CD4-positive, alpha-beta T cell treated with Interleukin-6 for 4 hours (primary cell): Measurements from ENCODE around the gene PPP2R5A.
"Not testable (repeated sequence)": the region's sequence is repeated elsewhere in the genome, so short reads cannot be mapped to it uniquely, and the experiment has no call there.

ENCODE experiments used
- DNase-seq: peaks from one replicate; pipeline ENCODE4 v3.0.0-alpha.2; 2020; ENCODE audit warnings: mixed read lengths

The PPP2R5A gene

DNA sequence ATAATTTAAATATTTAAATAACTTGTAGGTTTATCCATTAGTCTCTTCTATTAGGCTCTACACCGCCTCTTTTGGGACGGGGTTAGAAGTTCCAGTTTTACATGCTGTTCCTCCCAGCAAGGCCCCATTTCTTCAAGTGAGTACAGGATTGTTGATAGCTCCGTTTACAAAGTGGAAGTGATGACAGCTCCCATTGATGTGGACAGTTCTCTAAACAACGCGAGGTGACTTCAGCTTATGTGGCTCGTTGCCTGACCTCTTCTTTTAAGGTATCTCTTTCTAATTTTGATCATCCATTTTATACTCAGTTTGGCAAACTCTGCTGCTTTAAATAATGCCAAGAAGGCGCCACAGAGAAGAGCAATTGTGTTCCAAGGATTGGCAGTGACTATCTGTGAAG is 79.8 kb downstream of the PPP2R5A start:
- DNase-seq: no peak

DNA sequence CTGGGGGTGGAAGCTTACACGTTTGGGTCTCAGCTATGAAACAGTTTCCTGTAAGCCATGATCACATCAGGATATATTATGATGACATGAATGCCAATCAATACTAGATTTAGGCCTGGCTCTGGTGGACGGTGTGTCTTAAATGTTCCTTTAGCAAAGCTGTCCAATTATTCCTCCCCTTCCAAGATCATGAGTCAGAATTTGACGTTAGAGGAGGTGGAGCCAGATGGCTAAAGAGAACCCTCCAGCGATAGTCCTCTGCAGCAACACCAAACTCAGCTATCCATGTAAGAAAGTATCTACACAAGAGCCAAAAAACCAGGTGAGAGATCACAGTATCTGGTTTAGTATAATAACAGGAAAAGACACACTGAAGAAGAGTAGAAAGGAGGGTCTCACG is 81.7 kb downstream of the PPP2R5A start:
- no peak for DNase-seq

DNA sequence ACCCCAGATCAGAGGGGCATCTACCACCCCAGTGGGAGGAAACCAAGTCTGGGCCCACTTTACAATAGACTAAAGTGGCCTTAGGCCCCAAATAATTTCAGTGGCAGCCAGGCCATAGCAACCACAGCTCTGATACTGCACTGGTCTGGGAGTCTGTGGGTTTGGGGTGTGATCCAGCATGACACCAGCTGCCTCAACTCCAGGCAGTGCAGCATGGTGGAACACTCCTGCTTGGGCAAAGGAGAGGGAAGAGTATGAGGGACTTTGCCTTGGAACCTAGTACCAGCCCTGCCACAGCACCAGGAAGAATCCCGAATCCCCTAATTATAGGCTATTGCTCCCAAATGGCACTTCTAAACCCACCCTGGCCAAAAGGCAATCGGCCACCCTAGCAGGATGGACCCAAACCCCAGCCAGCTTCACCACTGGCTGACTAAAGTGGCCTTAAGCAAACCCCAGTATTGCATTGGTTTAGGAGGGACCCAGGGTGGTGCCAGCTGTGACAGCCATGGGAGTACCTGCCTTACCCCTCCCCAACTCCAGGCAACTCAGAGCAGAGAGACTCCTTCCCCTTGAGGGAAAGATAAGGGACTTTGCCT is 82.4 kb downstream of the PPP2R5A start:
- no peak for DNase-seq

DNA sequence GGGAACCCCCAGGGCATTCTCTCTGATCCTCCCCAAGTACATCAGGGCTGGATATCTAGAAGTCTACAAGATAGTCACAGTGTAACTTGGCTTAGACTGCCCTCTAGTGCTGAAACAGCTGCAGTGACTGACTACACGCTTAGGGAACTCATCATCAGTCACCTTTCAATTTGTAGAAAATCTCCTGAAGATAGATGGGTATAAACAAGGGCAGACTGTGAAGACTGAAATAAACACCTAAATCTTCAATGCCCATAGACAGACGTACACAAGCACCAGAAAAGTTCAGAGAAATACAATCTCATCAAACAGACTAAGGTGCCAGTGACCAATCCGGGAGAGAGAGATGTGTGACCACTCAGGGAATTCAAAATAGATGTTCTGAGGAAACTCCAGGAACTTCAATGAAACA is 82.9 kb downstream of the PPP2R5A start:
- peak; percentile 50 for DNase-seq

DNA sequence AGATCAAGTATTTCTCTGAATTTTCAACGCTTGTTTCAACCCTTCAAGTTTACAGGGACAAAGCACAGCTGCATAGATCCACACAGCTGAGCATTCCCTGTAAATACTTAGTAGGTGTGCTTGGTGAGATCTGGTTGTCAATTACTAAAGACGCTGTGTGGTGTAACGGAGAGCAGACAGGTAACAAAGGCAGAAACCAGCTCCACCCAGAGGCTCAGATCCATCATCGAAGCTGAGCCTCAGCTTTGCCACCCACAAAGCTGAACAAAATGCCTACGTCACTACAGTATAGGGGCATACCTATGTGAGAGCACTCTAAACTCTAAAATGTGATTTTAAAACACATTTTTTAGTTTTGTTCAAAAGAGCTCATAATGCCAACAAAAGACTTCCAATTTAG is 90.8 kb downstream of the PPP2R5A start:
- DNase-seq: no peak

DNA sequence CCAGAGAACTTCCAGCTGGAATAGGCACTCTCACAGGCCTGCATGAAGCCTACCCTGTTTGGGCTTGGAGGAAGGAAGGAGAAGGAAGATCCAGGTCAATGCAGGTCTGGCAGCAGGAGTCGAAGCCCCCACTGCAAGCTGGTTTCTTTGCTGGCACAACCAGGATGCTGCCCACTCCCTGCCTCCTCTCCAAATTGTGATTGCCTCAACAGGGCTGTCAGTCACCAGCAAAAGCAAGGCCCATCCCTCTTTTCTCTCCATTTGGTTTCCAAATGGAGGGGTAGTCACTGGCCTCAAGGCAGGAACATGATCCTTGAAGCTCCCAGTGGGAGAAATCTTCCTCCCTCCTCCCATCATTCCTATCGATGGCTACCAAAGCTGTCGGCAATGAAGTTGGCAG is 92.4 kb downstream of the PPP2R5A start:
- DNase-seq: no peak

DNA sequence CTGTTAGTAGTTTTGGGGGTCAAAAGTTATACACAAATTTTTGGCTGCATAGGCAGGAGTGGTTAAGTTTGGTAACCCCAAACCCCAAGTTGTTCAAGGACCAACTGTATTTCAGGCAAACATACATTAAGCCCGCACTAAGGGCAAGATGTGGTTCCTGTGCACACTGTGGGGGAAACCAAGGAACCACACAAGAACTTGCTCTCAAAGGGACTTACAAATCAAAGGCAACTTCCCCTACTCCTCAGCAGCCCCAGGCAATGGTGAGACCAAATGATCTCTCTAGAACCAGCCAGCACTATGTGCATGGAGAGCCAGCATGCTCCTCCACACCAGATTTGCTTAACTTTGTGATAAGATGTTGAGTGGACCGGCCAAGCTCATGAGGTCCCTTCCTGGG is 94.2 kb downstream of the PPP2R5A start:
- DNase-seq: no peak

DNA sequence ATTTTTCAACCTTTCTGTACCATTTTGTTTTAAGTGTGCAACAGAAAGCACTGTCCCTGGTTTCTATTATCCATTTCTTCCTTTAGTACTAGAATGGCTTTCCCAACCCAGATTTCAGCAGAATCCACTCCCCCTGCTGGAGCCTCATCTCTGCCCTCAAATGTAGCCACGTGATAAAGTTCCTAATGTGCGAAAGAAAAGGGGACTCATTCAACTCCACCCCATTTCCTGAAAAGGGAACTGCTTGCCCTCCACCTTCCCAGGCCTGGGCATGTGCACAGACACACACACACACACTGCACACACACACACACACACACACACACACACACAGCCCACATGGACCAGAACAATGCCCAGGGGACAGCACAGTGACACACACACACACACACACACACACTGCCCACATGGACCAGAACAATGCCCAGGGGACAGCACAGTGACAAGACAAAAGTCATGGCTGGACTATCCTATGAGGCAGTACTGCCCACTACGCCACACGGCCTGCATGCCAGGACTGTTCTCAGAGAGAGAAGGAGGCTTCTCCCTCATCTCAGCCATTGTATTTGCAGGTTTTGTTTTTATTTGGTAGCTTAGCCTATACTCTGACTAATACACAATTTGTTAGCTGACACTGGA is 96.3 kb downstream of the PPP2R5A start:
- DNase-seq: no peak

DNA sequence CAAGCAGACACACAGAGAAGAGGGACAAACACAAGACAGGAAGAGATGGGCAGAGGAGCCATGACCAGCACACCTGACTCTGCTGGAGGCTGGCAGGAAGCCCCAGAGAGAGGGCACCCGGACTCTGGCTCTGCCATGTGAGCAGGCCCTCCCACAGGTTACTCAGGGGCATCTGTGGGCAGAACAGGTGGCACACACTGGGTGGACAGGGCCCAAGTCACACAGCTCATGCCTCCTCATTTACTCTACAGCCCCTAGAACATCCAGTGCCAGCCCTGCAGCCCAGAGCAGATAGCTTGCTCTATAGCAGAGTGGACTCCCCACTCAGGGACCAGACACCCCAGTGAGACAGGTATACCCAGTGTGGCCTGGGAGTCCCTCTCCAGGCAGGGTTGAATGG is 100.8 kb downstream of the PPP2R5A start:
- DNase-seq: no peak

DNA sequence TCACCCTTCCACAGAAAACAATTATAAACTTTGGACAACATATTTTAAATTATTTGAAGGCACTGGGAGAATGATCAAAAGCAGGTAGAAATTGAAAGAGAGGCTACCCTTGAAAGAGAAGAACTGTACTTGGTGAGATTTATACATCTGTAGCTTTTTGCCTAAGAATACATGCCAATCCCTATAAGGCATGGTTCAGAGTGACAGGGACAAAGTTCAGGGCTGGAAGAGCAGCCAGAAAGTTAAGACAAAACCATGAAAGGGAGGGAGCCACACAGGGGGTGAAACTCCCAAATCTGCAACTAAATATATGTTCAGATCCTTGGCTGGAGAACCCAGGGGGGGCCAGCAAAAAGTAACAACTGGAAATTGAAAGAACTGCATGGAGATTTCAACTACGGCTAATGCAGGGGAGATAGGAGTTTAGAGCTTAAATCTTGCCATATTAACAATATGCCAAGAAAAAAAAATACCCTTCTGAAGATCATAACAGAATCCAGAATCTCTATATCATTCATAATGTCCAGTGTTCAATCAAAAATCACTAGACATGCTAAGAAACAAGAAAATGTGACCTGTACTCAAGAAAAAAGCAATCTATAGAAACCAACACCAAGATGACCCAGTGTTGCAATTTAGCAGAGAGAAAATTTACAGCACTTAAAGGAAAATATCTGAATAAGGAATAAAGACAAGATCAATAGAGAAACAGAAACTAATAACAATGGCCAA is 103.9 kb downstream of the PPP2R5A start:
- DNase-seq: no peak

DNA sequence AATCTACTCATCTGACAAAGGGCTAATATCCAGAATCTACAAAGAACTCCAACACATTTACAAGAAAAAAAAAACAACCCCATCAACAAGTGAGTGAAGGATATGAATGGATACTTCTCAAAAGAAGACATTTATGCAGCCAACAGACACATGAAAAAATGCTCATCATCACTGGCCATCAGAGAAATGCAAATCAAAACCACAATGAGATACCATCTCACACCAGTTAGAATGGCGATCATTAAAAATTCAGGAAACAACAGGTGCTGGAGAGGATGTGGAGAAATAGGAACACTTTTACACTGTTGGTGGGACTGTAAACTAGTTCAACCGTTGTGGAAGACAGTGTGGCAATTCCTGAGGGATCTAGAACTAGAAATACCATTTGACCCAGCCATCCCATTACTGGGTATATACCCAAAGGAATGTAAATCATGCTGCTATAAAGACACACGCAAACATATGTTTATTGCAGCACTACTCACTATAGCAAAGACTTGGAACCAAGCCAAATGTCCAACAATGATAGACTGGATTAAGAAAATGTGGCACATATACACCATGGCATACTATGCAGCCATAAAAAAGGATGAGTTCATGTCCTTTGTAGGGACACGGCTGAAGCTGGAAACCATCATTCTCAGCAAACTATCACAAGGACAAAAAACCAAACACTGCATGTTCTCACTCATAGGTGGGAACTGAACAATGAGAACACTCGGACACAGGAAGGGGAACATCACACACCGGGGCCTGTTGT is 110.6 kb downstream of the PPP2R5A start:
- DNase-seq: not testable (repeated sequence)

DNA sequence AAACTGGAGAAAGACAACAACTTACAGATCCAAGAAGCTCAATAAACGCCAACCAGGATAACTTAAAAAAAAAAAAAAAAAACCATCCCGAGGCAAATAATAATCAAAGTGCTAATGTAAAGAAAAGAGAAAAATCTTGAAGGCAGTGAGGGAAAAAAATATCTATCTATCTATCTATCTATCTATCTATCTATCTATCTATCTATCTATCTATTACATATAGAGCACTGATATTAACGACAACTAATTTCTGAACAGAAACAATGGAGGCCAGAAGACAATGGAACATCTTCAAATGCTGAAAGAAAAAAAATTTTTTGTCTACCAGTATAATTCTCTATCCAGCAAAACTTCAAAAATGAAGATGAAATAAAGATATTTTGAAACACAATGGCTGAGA is 111.4 kb downstream of the PPP2R5A start:
- DNase-seq: no peak

DNA sequence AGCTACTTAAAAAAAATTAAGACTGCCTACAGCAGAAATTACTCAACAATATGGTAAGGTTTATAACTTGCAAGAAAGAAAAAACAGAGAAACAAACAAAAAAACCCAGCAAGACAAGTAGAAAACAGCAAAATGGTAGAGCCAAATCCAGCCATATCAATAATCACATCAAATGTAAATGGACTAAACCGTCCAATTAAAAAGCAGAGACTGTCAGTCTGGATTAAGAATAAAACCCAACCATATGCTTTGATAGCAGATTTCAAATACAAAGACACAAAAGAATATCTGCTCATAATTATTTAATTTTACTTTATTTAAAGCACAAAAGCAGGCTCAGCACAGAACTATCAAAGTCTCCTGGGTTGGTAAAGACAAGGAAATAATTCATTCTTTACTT is 112.0 kb downstream of the PPP2R5A start:
- no peak for DNase-seq

DNA sequence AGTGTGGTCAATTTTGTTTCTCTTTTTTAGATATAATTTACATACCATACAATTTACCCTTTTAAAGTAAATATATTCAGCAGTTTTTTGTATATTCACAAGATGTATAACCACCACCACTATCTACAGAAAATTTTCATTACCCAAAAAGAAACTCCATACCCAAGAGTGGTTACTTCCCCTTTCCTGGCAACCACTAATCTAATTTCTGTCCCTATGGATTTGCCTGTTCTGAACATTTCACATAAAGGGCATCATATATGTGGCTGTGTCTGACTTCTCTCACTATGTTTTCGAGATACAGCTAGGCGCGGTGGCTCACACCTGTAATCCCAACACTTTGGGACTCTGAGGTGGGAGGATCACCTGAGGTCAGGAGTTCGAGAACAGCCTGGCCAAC is 115.8 kb downstream of the PPP2R5A start:
- DNase-seq: no peak

DNA sequence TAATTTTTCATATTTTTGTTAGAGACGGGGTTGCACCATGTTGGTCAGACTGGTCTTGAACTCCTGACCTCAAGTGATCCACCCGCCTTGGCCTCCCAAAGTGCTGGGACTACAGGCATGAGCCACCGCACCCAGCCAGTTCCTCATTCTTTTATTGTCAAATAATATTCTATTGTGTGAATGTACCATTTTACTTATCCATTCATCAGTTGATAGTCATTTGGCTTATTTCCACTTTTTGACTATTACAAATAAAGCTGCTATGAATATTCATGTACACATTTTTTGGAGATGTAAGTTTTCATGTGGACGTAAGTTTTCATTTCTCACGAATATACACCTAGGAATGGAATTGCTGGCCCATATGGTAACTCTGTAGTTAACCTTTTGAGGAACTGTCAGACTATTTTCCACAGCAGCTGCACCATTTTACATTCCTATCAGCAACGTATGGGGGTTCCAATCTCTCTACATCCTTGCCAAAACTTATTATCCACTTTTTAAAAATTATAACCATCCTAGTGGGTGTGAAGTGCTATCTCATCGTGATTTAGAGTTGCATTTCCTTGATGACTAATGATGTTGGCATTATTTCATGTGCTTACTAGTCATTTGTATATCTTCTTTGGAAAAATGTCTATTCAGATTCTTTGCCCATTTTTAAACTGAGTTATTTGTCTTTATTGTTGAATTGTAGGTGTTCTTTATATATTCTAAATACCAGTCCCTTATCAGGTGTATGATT is 116.8 kb downstream of the PPP2R5A start:
- DNase-seq: no peak

DNA sequence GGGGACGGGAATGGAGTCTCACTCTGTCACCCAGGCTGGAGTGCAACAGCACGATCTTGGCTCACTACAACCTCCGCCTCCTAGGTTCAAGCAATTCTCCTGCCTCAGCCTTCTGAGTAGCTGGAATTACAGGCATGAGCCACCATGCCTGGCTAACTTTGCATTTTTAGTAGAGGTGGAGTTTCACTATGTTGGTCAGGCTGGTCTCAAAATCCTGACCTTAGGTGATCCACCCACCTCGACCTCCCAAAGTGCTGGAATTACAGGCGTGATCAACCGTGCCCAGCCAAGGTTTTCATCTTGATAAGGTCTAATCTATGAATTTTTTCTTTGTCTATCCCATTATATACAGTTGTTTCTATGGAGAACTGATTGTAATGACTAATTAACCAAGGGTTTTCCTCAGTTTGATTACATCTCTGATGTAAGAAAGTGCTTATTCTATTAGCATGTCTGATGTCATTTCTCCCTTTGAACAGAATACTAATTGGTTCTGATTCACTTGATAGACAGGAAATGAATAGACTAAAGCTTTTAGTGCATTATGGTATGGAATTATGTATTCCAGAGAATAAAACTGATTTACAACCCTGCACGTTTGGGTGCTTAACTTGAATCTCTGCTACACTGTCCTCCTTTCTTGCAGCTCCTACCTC is 117.6 kb downstream of the PPP2R5A start:
- no peak for DNase-seq

DNA sequence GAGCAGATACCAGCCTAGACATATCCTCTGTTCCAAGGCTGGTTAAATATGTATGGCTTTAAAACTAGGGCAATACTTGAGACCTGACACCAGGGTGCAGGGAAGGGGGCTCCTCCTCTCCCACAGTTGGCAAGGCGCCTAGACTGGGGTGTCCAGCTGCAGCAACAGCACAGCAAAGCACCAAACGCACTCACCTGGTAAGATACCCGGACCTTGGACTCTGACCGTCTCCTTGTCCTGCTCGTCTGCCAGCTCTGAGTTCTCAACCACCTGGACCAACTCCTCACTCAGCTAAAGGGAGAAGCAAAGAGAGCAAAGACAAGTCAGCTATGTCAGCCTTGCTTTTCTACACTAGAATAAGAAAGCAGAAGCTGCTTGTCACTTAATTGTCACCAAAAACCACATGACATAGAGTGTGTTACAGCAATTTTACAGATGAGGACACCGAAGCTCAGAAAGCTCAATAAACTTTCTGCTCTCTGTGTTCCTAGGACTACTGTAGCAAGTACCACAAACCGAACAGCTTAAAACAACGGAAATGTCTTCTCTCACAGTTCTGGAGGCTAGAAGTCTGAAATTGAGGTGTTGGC is 125.1 kb downstream of the PPP2R5A start:
- DNase-seq: no peak
